Activated CD8-positive, alpha-beta memory T cell treated with anti-CD3 and anti-CD28 coated beads, Interleukin-2, amount 50 U/mL, for 24 hours (primary cell): Measurements from ENCODE around the gene FOXP4.

Experiments
- DNase-seq: peaks from one replicate; pipeline ENCODE4 v3.0.0-alpha.2; 2020; ENCODE audit errors: extremely low read depth

The FOXP4 gene

GRCh38 chr6:41644297-41644879 is 98.2 kb downstream of the FOXP4 start:
- DNase-seq: no peak

GRCh38 chr6:41645007-41645618 is 98.9 kb downstream of the FOXP4 start:
- DNase-seq: no peak

- DNase-seq: no peak
Observed at GRCh38 chr6:41646026-41646795, 100.0 kb downstream of the FOXP4 start.

- no peak for DNase-seq
Observed at GRCh38 chr6:41647061-41647511, 100.9 kb downstream of the FOXP4 start.

- no peak for DNase-seq
Observed at GRCh38 chr6:41648070-41648585, 101.9 kb downstream of the FOXP4 start.

- DNase-seq: no peak
Observed at GRCh38 chr6:41648921-41649320, 102.7 kb downstream of the FOXP4 start.

- no peak for DNase-seq
Observed at GRCh38 chr6:41649596-41649995, 103.4 kb downstream of the FOXP4 start.

GRCh38 chr6:41650120-41650519 is 103.9 kb downstream of the FOXP4 start:
- DNase-seq: no peak

- DNase-seq: no peak
Observed at GRCh38 chr6:41651246-41651961, 105.2 kb downstream of the FOXP4 start.
